Naive thymus-derived CD8-positive, alpha-beta T cell (primary cell): ENCODE measurements around the gene RPL21. TPM values are rescaled to one million over a fixed set of nuclear protein-coding genes. Genes with fewer than 3 reads are reported as not detected.
"Not testable (repeated sequence)": the region's sequence is repeated elsewhere in the genome, so short reads cannot be mapped to it uniquely, and the experiment has no call there.

Source experiments
- ATAC-seq, 2 donors: fragments of 150-1000 bp; cut with Tn5 transposase in 1 of 2; sonication (Bioruptor Pico), chemical (Tn5 transposase) in 1 of 2; 1 replicate in 1 of 2; 2 replicates in 1 of 2; pipeline ENCODE4 v1.10.0; 2021; ENCODE audit warnings: mild to moderate bottlenecking in 2 of 2, moderate library complexity in 2 of 2
- POLR2A ChIA-PET: fragments of 350-600 bp; sonication (Branson Sonifier 250); formaldehyde crosslinking; loops from one replicate; lab custom pipeline; 2021; ENCODE audit warnings: antibody characterized with exemption; lab: Charles Lee
- DNase-seq, 10 donors: peaks; one replicate each; pipeline versions ENCODE4 v3.0.0 to v3.0.0-alpha.2; 2020 to 2022
- H3K27ac Mint-ChIP-seq, 10 donors: one replicate each; pipeline ENCODE4 v1.8.0; 2020 to 2022; ENCODE audit warnings: mild to moderate bottlenecking in 10 of 10, mixed read lengths in 10 of 10, moderate library complexity in 4 of 10, inconsistent platforms in 1 of 10
- H3K27me3 Mint-ChIP-seq, 5 donors: one replicate each; pipeline ENCODE4 v1.8.0; 2021 to 2022; ENCODE audit warnings: mixed read lengths in 5 of 5
- H3K36me3 Mint-ChIP-seq, 3 donors: one replicate each; pipeline ENCODE4 v1.8.0; 2020 to 2022; ENCODE audit warnings: mixed read lengths in 3 of 3, mild to moderate bottlenecking in 2 of 3, inconsistent platforms in 1 of 3
- H3K4me1 Mint-ChIP-seq, 4 donors: one replicate each; pipeline ENCODE4 v1.8.0; 2021 to 2022; ENCODE audit warnings: mixed read lengths in 4 of 4
- H3K4me3 Mint-ChIP-seq, 10 donors: one replicate each; pipeline ENCODE4 v1.8.0; 2020 to 2022; ENCODE audit warnings: mild to moderate bottlenecking in 10 of 10, mixed read lengths in 10 of 10, moderate library complexity in 6 of 10, inconsistent platforms in 1 of 10
- H3K9me3 Mint-ChIP-seq, 9 donors: one replicate each; pipeline ENCODE4 v1.8.0; 2020 to 2022; ENCODE audit warnings: mixed read lengths in 9 of 9, mild to moderate bottlenecking in 3 of 9, inconsistent platforms in 1 of 9, moderate library complexity in 1 of 9
- polyA plus RNA-seq, 3 donors: library from polyadenylated mRNA; unstranded; fragments of 300-500 nt; fragmentation: Illumina TruSeq; gene quantifications; one replicate each; pipeline ENCODE4 v1.2.3, GENCODE V29; 2021
- total RNA-seq, 8 experiments: library from RNA in 2 of 8; stranded (reverse) in 2 of 8; gene quantifications; one replicate each; pipeline ENCODE4 v1.2.3 and lab custom pipeline; 2021 to 2026

Gene RPL21
- total and polyA plus RNA-seq, 5 experiments from 2014 or later, result 2,102 to 9,149 (median 7,933) TPM

DNA sequence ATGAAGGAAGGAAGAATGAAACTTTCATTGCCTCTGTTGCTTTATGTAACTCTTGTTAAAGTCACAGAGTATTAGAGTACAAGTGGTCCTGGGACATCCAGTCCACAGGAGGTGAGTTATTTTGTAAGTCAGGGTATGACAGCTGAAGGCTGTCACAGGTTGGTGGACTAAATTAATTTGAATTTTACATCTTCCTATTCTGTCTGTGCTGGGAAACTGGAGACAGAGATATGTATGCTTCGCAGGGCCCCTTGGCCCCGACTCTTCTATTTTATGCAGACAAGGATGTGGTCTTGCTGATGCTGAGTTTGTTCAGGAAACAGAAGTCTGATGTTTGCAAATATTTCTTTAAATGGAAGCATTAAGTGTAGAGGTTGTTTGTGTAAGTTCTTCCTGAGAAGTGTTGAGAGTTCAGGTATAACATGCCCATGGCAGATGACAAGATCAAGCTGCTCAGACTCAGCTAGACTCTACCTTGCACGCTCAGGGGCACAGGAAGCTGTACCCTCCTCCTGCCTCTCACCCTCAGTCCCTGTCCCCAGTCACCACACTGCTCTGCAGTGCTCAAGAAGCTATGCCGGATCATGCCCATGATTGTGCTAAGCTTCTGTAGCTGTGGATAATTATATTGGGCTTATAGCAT lies 42.6 kb downstream of the RPL21 start:
- ATAC-seq (peak; percentile 89 to 95), DNase-seq (peak in 6 of 10 donors; percentile 19 to 61 (median 37))
- Mint-ChIP-seq H3K9me3 (no peaks in the 10 kb centered on the region), H3K4me3 (peak overlapping the region; percentile 38 to 85 (median 56)), H3K27ac (peak overlapping the region; percentile 80 to 95 (median 92)), H3K4me1 (peaks cover 17 to 48% (median 37%) of the 10 kb centered on the region in 4 donors), H3K27me3 (peaks cover 0 to 2% (median 0%) of the 10 kb centered on the region in 5 donors), H3K36me3 (no peaks in the 10 kb centered on the region)
- POLR2A ChIA-PET, result interaction anchor here (0.6 to 2.1 kb wide), 8 partner anchors 9 to 45 kb away, joined by 4 to 7 read pairs (median 5); partner anchors contain the start of gene RPL21

DNA sequence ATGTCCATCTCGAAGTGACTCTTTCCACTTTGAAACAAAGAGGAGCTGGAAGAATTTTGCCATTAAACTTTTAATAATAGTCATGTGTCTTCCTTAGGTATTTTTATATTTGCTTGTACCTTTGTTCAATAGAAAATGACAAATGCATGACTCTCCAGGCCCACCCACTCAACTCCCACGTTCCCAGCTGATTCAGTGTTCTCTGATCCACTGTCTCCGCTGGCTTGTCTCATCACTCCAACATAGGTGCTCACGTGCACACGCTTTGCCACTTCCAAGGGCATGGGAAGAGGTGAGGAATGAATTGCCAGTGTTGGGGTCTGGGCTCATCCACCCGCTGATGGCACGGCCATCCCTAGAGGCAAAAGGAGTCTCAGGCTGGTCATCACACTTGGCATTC lies 43.7 kb downstream of the RPL21 start:
- peaks cover 0 to 2% (median 0%) of the 10 kb centered on the region in 5 donors for H3K27me3 Mint-ChIP-seq
- DNase-seq (no peak), ATAC-seq (no peak)
- no peaks in the 10 kb centered on the region for H3K36me3 Mint-ChIP-seq
- no peaks in the 10 kb centered on the region for H3K9me3 Mint-ChIP-seq
- POLR2A ChIA-PET, result interaction anchor here (1.8 kb wide), 1 partner anchor 44 kb away, joined by 7 read pairs; the partner anchor contains the start of gene RPL21
- peaks cover 17 to 46% (median 37%) of the 10 kb centered on the region in 4 donors for H3K4me1 Mint-ChIP-seq
- peak overlapping the region in 2 of 10 donors; percentile 15 to 56 for H3K4me3 Mint-ChIP-seq
- H3K27ac Mint-ChIP-seq, result peak overlapping the region; percentile 63 to 95 (median 92)

GRCh38 chr13:27295660-27296059 lies 44.3 kb downstream of the RPL21 start:
- POLR2A ChIA-PET, result no interaction called here
- Mint-ChIP-seq H3K36me3 (no peaks in the 10 kb centered on the region), H3K9me3 (no peaks in the 10 kb centered on the region), H3K27ac (peak overlapping the region in 9 of 10 donors; percentile 25 to 95 (median 80)), H3K4me1 (peaks cover 17 to 47% (median 37%) of the 10 kb centered on the region in 4 donors), H3K27me3 (peaks cover 0 to 2% (median 0%) of the 10 kb centered on the region in 5 donors), H3K4me3 (peak overlapping the region in 2 of 10 donors; percentile 30 to 56)
- DNase-seq (no peak), ATAC-seq (no peak)

GRCh38 chr13:27296496-27296895 lies 45.1 kb downstream of the RPL21 start:
- peaks cover 17 to 48% (median 37%) of the 10 kb centered on the region in 4 donors for H3K4me1 Mint-ChIP-seq
- H3K36me3 Mint-ChIP-seq, result no peaks in the 10 kb centered on the region
- H3K9me3 Mint-ChIP-seq, result no peaks in the 10 kb centered on the region
- POLR2A ChIA-PET, result interaction anchor here (0.7 kb wide), 1 partner anchor 46 kb away, joined by 3 read pairs; the partner anchor contains the start of gene RPL21
- no peak for ATAC-seq
- peaks cover 0 to 2% (median 0%) of the 10 kb centered on the region in 5 donors for H3K27me3 Mint-ChIP-seq
- H3K4me3 Mint-ChIP-seq, result no peak overlapping the region
- no peak for DNase-seq
- H3K27ac Mint-ChIP-seq, result peak overlapping the region in 6 of 10 donors; percentile 25 to 89 (median 56)

DNA sequence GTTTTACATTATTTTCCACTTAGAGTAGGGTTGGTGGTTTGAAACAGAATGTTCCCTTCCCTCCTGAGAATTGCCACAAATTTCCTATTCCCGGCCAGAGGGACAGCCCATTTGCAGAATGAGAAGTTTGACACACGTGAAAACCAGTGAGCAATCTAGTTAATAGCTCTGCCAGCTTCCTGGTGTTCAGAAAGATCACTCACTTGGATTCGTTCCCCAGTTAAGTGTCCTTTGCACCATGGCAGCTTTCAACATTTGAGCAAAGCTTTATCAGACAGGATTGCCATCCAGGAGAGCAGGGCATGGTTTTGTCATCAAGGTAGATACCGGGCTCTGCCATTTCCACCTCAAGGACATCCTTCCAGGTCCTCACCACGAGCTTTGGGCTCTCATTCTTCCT lies 47.5 kb downstream of the RPL21 start:
- H3K36me3 Mint-ChIP-seq, result no peaks in the 10 kb centered on the region
- no peaks in the 10 kb centered on the region for H3K9me3 Mint-ChIP-seq
- no peak overlapping the region for H3K4me3 Mint-ChIP-seq
- peaks cover 16 to 50% (median 39%) of the 10 kb centered on the region in 4 donors for H3K4me1 Mint-ChIP-seq
- POLR2A ChIA-PET, result no interaction called here
- DNase-seq (no peak), ATAC-seq (no peak)
- no peak overlapping the region for H3K27ac Mint-ChIP-seq
- peaks cover 0 to 2% (median 0%) of the 10 kb centered on the region in 5 donors for H3K27me3 Mint-ChIP-seq

GRCh38 chr13:27300406-27300805 lies 49.0 kb downstream of the RPL21 start:
- Mint-ChIP-seq H3K27ac (peak overlapping the region in 1 of 10 donors; percentile 48), H3K4me1 (peaks cover 9 to 39% (median 24%) of the 10 kb centered on the region in 4 donors)
- ATAC-seq, POLR2A ChIA-PET, H3K36me3 Mint-ChIP-seq, DNase-seq, H3K9me3 Mint-ChIP-seq, H3K27me3 Mint-ChIP-seq, H3K4me3 Mint-ChIP-seq: not testable (repeated sequence)

DNA sequence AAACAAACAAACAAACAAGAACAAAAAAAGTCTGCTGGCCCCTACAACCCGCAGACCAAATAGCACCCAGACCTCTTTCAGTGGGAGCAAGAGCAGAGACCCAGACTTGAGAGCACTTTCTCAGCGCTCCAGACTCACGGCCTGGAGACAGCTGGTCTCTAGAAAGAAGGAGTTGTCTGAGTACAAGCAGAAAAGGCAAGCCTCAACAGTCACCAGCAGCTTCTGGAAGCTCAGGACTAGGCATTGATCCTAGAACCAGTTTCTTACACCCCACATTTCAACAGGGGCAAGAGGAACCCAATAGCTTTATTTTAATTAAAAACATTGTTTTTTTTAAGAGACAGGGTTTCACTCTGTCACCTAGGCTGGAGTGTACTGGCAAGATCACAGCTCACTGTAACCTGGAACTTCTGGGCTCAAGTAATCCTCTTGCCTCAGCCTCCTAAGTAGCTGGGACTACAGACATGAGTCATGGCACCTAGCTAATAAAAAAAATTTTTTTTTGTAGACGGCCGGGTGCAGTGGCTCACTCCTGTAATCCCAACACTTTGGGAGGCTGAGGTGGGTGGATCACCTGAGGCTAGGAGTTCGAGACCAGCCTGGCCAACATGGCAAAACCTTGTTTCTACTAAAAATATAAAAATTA lies 49.7 kb downstream of the RPL21 start:
- Mint-ChIP-seq H3K4me3 (no peak overlapping the region), H3K27me3 (peaks cover 0 to 2% (median 0%) of the 10 kb centered on the region in 5 donors), H3K27ac (peak overlapping the region in 4 of 10 donors; percentile 18 to 62 (median 38)), H3K9me3 (no peaks in the 10 kb centered on the region), H3K36me3 (no peaks in the 10 kb centered on the region), H3K4me1 (peaks cover 9 to 37% (median 25%) of the 10 kb centered on the region in 4 donors)
- POLR2A ChIA-PET, result no interaction called here
- DNase-seq, result no peak
- ATAC-seq, result no peak

DNA sequence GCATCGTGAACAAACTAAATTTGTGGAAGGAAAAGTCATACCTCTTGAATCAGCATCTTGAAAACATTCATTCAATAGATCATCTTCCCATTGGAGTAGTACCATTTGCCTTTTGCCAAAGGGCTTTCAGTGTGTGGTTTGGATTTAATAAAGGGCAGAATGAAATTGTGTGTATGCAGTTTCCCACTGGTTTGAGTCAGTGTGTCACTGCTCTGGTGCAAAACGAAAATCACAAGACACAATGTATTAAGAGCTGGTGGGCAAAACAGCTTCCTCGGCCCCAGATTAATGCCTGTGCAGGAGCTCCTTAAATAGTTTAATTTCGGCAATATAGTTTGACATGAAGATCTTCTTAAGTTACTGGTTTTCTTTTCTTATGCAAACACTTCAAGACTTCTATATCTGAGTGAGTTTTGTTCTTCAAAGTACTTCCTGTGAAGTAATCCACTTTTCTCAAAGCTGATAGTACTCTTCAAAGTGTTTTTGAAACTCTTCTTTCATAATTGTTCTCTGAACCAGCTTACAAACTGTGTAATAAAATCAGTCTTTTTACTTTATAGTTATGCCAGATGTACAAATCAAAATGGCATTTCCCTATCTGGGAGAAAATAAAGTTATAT lies 51.4 kb downstream of the RPL21 start:
- POLR2A ChIA-PET, result interaction anchor here (0.6 to 2.1 kb wide), 5 partner anchors 9 to 163 kb away, joined by 3 to 7 read pairs (median 4); partner anchors contain the start of gene RPL21
- ATAC-seq, result peak; percentile 90 to 96

GRCh38 chr13:27304099-27304498 lies 52.7 kb downstream of the RPL21 start:
- Mint-ChIP-seq H3K27ac (peak overlapping the region in 2 of 10 donors; percentile 28 to 81), H3K4me3 (no peak overlapping the region), H3K9me3 (no peaks in the 10 kb centered on the region), H3K4me1 (peaks cover 15 to 50% (median 34%) of the 10 kb centered on the region in 4 donors), H3K27me3 (no peaks in the 10 kb centered on the region), H3K36me3 (no peaks in the 10 kb centered on the region)
- POLR2A ChIA-PET, result no interaction called here
- ATAC-seq, result no peak
- no peak for DNase-seq

More for the DNA sequence above, 51.4 kb downstream of the RPL21 start:
- Mint-ChIP-seq H3K27ac (peak overlapping the region; percentile 53 to 85 (median 78)), H3K27me3 (peaks cover 0 to 2% (median 0%) of the 10 kb centered on the region in 5 donors), H3K4me1 (peaks cover 14 to 39% (median 33%) of the 10 kb centered on the region in 4 donors), H3K4me3 (peak overlapping the region; percentile 9 to 72 (median 49)), H3K9me3 (no peaks in the 10 kb centered on the region), H3K36me3 (no peaks in the 10 kb centered on the region)
- DNase-seq, result peak in 3 of 10 donors; percentile 32 to 61 (median 55)

- no peak for ATAC-seq
- H3K4me1 Mint-ChIP-seq, result peaks cover 18 to 52% (median 37%) of the 10 kb centered on the region in 4 donors
- H3K4me3 Mint-ChIP-seq, result no peak overlapping the region
- POLR2A ChIA-PET, result interaction anchor here (0.6 kb wide), 1 partner anchor 10 kb away, joined by 5 read pairs; no protein-coding TSS in a partner anchor
- H3K9me3 Mint-ChIP-seq, result no peaks in the 10 kb centered on the region
- H3K36me3 Mint-ChIP-seq, result no peaks in the 10 kb centered on the region
- H3K27me3 Mint-ChIP-seq, result no peaks in the 10 kb centered on the region
- no peak for DNase-seq
- H3K27ac Mint-ChIP-seq, result peak overlapping the region in 1 of 10 donors; percentile 28
Measured at GRCh38 chr13:27304611-27305010, 53.3 kb downstream of the RPL21 start.
